Adrenal gland (tissue), 5 donors: Measurements from ENCODE around the gene ARIH1.

Experiments used
- POLR2A ChIP-seq, 2 donors: fragments of 450-650 bp; IDR thresholded peaks; one replicate each; pipeline ENCODE4 v1.6.1; 2017; ENCODE audit warnings: antibody characterized with exemption in 2 of 2, mild to moderate bottlenecking in 2 of 2, moderate library complexity in 1 of 2
- TF ChIP-seq, protein P1 (sequence below), 6 experiments: fragments of 450-650 bp in 4 of 6; fragments of 200-600 bp in 2 of 6; sonication (generic) in 1 of 6; IDR thresholded peaks; 1 replicate in 5 of 6; 2 replicates in 1 of 6; pipeline versions ENCODE4 v1.5.1 to v1.8.0; 2016 to 2021; ENCODE audit warnings: antibody characterized with exemption in 6 of 6, mild to moderate bottlenecking in 2 of 6, moderate library complexity in 1 of 6
- donor health status: DM: no; HTN: no; CAD: no.

DNA sequence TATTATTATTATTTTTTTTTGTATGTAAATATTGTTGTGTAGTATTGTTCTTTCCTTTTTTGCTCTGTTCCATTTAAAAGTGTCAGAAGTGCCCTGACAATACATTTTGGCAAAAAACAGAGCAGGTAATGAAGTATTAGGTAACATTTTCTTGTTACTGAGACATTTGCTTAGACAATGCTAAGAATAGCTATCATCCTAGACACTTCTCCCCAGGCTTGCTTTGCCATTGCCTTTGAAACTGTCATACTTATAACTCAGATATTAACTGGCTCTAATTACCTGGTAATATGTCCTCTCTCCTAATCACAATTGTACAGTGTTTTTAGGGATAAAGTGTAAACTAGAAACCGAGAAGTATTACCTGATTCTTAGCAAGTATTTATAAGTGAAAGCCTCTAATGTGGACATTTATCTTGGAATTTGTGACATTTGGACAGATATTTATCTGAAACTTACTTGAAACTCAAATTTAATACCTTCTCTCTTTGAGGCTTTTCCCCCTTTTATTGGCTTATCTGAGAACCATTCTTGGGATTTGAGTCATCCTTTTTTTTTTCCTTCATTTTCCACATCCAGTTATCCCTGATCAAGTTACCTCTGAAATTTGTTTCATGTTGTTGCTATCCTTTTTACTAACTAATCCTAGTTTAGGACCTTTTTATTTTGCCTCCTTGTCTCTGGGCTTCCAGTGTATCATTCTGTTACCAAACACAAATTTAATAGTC, 13.1 kb downstream of the ARIH1 start:
- TF ChIP-seq, protein P1, sequence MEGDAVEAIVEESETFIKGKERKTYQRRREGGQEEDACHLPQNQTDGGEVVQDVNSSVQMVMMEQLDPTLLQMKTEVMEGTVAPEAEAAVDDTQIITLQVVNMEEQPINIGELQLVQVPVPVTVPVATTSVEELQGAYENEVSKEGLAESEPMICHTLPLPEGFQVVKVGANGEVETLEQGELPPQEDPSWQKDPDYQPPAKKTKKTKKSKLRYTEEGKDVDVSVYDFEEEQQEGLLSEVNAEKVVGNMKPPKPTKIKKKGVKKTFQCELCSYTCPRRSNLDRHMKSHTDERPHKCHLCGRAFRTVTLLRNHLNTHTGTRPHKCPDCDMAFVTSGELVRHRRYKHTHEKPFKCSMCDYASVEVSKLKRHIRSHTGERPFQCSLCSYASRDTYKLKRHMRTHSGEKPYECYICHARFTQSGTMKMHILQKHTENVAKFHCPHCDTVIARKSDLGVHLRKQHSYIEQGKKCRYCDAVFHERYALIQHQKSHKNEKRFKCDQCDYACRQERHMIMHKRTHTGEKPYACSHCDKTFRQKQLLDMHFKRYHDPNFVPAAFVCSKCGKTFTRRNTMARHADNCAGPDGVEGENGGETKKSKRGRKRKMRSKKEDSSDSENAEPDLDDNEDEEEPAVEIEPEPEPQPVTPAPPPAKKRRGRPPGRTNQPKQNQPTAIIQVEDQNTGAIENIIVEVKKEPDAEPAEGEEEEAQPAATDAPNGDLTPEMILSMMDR (IDR thresholded peaks at IDR 0.05) = no peak
- TF ChIP-seq POLR2A (IDR thresholded peaks at IDR 0.05) = no peak
